ENCODE data around the gene RNF150. TPM values are rescaled to one million over a fixed set of nuclear protein-coding genes. Genes with fewer than 3 reads are reported as not detected.

The RNF150 gene
- total RNA-seq, 1 experiment from 2014 or later, result 4.4 TPM

DNA sequence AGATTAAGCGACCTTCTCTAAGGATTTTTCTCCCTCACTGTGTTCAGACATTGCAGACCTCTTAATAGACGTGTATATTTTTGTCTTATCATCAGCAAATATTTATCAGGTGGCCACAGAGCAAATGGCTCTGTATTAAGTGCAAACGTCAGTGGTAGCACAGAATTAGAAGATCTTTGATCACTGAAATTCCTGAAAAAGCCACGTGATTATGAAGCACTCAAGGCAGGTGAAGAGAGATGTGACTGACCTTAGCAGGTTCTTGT, 271.2 kb downstream of the RNF150 start:
- H2BK20ac ChIP-seq (ENCODE audit: low read depth, low read length, poor library complexity, severe bottlenecking), result no peak overlapping the region
- H3K4me1 Mint-ChIP-seq, result peaks cover under 1 to 2% of the 10 kb centered on the region in 2 experiments; a peak in 2 of 4 replicates
- H4K91ac ChIP-seq (ENCODE audit: insufficient read length, low read depth, low read length), result no peak overlapping the region
- H3K23ac ChIP-seq (ENCODE audit: insufficient read length, low read depth, low read length), result no peak overlapping the region
- no peaks in the 10 kb centered on the region for H3K9me3 Mint-ChIP-seq
- no peak overlapping the region for H2BK5ac ChIP-seq (ENCODE audit: insufficient read length, low read length)
- H2BK15ac ChIP-seq (ENCODE audit: low read depth, low read length), result no peak overlapping the region
- no peak overlapping the region for H3T11ph ChIP-seq (ENCODE audit: low read length)
- H2BK120ac ChIP-seq (ENCODE audit: low read depth, low read length, poor library complexity, severe bottlenecking), result no peak overlapping the region
- H3K9me3 ChIP-seq (ENCODE audit: control insufficient read depth, low read depth, low read length), result no peaks in the 10 kb centered on the region
- no peaks in the 10 kb centered on the region for H3K4me1 ChIP-seq (ENCODE audit: insufficient read depth, low read length)
- no peak overlapping the region for H3K18ac ChIP-seq (ENCODE audit: insufficient read length, low read depth, low read length)
- H3K79me1 ChIP-seq (ENCODE audit: insufficient read depth, low read depth, low read length, poor library complexity, severe bottlenecking), result no peaks in the 10 kb centered on the region
- H3K27me3 Mint-ChIP-seq (ENCODE audit: low read depth), result no peaks in the 10 kb centered on the region; the same call in 1 of the 2 replicates
- H3K4ac ChIP-seq (ENCODE audit: low read depth, low read length), result no peak overlapping the region
- no peaks in the 10 kb centered on the region for H3K27me3 ChIP-seq (ENCODE audit: insufficient read depth, low read length)
- H2AK5ac ChIP-seq (ENCODE audit: insufficient read length, low read length), result no peak overlapping the region
- no peak overlapping the region for H3K56ac ChIP-seq (ENCODE audit: insufficient read length, low read depth, low read length)
- no CpG with 5 or more reads among the region's 4 CpGs for WGBS (ENCODE audit: extremely low coverage, insufficient read length, low lambda C conversion rate)
- TF ChIP-seq, protein P1, sequence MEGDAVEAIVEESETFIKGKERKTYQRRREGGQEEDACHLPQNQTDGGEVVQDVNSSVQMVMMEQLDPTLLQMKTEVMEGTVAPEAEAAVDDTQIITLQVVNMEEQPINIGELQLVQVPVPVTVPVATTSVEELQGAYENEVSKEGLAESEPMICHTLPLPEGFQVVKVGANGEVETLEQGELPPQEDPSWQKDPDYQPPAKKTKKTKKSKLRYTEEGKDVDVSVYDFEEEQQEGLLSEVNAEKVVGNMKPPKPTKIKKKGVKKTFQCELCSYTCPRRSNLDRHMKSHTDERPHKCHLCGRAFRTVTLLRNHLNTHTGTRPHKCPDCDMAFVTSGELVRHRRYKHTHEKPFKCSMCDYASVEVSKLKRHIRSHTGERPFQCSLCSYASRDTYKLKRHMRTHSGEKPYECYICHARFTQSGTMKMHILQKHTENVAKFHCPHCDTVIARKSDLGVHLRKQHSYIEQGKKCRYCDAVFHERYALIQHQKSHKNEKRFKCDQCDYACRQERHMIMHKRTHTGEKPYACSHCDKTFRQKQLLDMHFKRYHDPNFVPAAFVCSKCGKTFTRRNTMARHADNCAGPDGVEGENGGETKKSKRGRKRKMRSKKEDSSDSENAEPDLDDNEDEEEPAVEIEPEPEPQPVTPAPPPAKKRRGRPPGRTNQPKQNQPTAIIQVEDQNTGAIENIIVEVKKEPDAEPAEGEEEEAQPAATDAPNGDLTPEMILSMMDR (conservative IDR thresholded peaks at IDR 0.05), result no peak
- no peak overlapping the region for H3K4me2 ChIP-seq (ENCODE audit: insufficient read depth, insufficient read length, low read length)
- H2BK12ac ChIP-seq (ENCODE audit: insufficient read length, low read depth, low read length), result no peak overlapping the region
- H3K23me2 ChIP-seq (ENCODE audit: insufficient read length, low read depth, low read length, poor library complexity, severe bottlenecking), result no peaks in the 10 kb centered on the region
- no peaks in the 10 kb centered on the region for H4K20me1 ChIP-seq (ENCODE audit: control insufficient read depth, insufficient read depth, insufficient read length)
- no peak overlapping the region for H4K5ac ChIP-seq (ENCODE audit: insufficient read length, low read depth, low read length)
- no peak overlapping the region for H3K9ac ChIP-seq (ENCODE audit: extremely low read depth, insufficient read length, low read length)
- DNase-seq, result no peak
- no peaks in the 10 kb centered on the region for H3K79me2 ChIP-seq (ENCODE audit: insufficient read depth, low read length)
- H3K27ac ChIP-seq (ENCODE audit: insufficient read length, low read depth, low read length), result no peak overlapping the region
- no peak overlapping the region for H3K4me3 Mint-ChIP-seq
- H3K14ac ChIP-seq (ENCODE audit: insufficient read depth, low read length), result no peak overlapping the region
- no peak overlapping the region for H3K27ac Mint-ChIP-seq
- H3K36me3 Mint-ChIP-seq (ENCODE audit: insufficient read depth in 1 of 3, low read depth in 3 of 3), result no peaks in the 10 kb centered on the region
- no peak overlapping the region for H2AFZ ChIP-seq (ENCODE audit: low read length)
- no peak overlapping the region for H4K8ac ChIP-seq (replicated peaks; ENCODE audit: insufficient read length, low read depth, low read length)
